Stimulated activated naive CD8-positive, alpha-beta T cell treated with anti-CD3 and anti-CD28 coated beads, Interleukin-15, amount 100 ng/mL, for 72 hours (primary cell): ENCODE data around the gene PLCD1.

Experiments
- ATAC-seq: fragments of 150-1000 bp; cut with Tn5 transposase; 2 replicates; pipeline ENCODE4 v1.10.0; 2021; ENCODE audit warnings: mild to moderate bottlenecking, moderate library complexity
- DNase-seq, 2 donors: peaks; one replicate each; pipeline ENCODE4 v3.0.0; 2021 to 2022
- H3K27ac Mint-ChIP-seq, 2 donors: one replicate each; pipeline ENCODE4 v1.8.0; 2022; ENCODE audit warnings: mild to moderate bottlenecking in 2 of 2, mixed read lengths in 2 of 2, moderate library complexity in 2 of 2
- H3K27me3 Mint-ChIP-seq: one replicate; pipeline ENCODE4 v1.8.0; 2022; ENCODE audit warnings: mixed read lengths
- H3K4me1 Mint-ChIP-seq: one replicate; pipeline ENCODE4 v1.8.0; 2022; ENCODE audit warnings: mild to moderate bottlenecking, mixed read lengths
- H3K4me3 Mint-ChIP-seq, 2 donors: one replicate each; pipeline ENCODE4 v1.8.0; 2022; ENCODE audit warnings: mild to moderate bottlenecking in 2 of 2, mixed read lengths in 2 of 2, moderate library complexity in 1 of 2
- H3K9me3 Mint-ChIP-seq, 2 donors: one replicate each; pipeline ENCODE4 v1.8.0; 2022; ENCODE audit warnings: mixed read lengths in 2 of 2

PLCD1 gene

DNA sequence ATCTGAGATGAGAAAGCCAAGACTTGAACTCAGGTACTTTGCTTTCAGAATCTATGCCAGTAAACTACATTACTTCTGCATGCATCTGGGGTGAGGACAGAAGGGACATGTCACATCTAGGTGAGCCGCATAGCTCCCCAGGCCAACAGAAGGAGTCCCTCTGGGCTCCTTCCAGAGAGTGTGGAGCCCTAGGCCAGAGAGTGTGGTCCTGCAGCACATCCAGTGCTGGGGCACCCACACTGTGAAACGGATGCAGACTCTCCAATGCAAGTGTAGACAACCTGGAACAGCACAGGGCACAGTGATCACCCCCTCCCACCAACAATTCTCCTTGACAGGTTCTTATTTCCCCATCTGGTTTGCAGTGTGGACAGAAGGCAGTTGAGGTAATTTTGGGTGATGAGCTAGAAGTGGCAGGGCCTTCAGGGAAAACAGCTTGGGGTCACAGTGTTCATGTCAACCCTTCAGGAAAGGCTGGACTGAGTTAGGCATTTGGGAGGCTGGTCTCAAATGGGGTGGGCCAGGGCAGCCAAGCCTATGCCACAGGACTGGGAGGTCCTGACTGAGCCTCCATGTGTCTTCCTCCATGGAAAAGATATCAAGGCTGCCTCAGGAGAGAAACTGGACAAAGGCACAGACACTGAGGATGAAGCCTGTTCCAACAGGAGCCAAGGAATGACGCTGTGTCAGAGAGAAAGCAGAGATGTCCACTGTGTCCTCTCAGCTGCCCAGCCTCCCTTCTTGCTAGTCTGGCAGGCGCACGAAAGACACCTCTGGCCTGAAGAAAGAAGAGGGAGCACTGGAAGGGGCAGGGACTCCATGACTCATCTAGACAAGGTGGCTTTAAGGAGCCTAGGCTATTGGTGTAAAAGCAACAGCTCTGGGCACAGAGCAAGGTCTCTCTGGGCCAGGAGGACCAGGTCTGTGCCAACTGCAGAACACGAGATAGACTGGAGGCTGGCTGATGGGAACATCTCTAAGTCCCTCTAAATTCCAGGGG lies 1.7 kb downstream of the PLCD1 start:
- no peaks in the 10 kb centered on the region for H3K9me3 Mint-ChIP-seq
- no peak for ATAC-seq
- H3K4me1 Mint-ChIP-seq = peaks cover 55% of the 10 kb centered on the region
- H3K27me3 Mint-ChIP-seq = peaks cover 50% of the 10 kb centered on the region
- peak overlapping the region in 1 of 2 donors; percentile 51 for H3K27ac Mint-ChIP-seq
- no peak for DNase-seq
- H3K4me3 Mint-ChIP-seq = peak overlapping the region in 1 of 2 donors; percentile 64

DNA sequence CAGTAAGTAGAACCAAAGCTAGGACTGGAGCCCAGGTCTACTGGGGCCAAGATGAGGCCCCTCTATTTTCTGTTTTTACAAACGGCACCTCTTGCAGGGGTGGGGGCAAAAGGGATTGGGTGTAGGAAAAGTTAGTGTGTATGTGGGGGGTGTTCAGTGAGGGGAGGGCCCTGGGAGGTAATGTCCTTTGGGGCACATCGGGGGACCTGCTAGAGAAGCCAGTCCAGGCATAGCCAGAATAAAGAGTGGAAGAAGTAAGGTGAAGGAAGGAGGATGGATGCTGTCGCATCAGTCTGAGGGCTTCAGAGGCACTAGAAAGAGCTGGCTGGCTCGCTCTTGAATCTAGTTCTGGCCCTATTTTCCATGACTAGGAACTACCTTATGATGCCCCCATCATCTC lies 2.6 kb downstream of the PLCD1 start:
- no peak for DNase-seq
- Mint-ChIP-seq H3K27me3 (peaks cover 41% of the 10 kb centered on the region), H3K4me3 (no peak overlapping the region), H3K27ac (no peak overlapping the region), H3K9me3 (no peaks in the 10 kb centered on the region), H3K4me1 (peaks cover 54% of the 10 kb centered on the region)
- ATAC-seq = no peak

DNA sequence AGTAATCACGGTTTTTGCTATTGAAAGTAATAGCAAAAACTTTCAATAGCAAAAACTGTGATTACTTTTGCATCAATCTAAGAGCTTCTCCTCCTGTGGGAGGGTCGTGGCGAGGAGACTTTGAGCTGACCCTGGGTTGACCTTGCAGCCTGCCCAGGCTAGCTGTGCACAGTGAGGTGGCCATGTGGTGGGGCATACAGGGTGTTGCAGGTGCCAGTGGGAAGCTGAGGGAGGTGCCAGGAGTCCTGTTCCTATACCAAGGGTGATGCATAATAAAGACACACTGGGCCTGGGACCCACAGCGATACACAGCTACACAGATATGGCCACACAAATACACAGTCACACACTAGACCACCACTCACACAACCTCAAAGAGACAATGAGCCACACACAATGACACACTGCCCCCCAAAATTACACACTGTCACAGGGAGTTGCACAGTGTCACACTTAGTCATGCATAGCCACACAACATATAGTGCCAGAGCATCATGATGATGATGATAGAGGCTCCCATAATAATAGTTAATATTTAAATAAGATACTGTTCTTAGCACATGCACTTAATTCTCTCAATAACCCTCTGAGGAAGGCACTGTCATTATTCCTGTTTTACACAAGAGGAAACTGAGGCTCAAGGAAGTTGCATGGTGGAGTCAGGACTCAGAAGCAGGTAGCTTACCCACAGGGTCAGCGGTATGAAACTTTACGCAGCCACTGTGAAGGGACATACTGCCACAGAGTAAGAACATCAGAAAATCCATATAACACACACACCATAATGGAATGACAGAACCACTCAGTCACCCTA lies 6.3 kb downstream of the PLCD1 start:
- no peak overlapping the region for H3K27ac Mint-ChIP-seq
- ATAC-seq (no peak), DNase-seq (no peak)
- H3K4me1 Mint-ChIP-seq = peaks cover 38% of the 10 kb centered on the region
- peaks cover 8% of the 10 kb centered on the region for H3K27me3 Mint-ChIP-seq
- no peaks in the 10 kb centered on the region for H3K9me3 Mint-ChIP-seq
- H3K4me3 Mint-ChIP-seq = peak overlapping the region; percentile 85 to 97

DNA sequence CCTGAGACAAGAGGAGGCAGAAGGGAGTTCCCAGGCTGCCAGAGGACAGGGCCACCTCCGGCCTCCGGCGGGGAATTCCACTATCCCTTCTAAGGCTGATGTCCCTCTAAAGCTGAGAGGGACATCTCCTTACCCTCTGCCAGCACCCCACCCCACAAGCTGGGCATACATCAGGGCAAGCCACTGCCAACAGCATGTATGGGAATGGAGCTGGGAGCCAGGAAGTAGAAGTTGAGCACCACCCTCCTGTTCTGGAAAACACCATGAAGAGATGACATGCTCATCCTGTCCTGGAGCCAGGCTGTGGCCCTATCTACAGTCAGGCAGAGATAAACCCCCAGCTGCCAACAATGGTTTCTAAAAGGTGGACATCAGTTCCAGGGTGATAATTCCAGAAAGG lies 7.1 kb downstream of the PLCD1 start:
- no peak for DNase-seq

DNA sequence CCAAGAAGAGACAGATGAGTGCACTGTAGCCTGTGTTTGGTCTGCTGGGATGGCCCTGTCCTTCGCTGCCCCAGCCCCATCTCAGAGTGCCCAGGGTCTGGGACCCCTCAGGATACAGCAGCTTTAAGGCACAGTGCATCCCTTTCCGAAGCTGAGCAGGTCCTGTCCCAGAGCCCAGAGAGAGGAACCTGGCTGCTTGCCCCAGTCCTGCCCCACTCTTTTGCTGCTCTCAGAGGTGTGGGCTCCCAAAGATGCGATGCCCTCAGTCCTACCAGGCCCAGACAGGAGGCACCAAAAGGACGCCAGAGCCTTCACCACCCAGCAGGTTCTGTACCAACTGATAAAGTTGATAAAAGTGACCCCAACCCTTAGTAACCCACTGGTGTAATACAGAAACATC lies 8.2 kb downstream of the PLCD1 start:
- Mint-ChIP-seq H3K9me3 (peaks cover 0 to 5% of the 10 kb centered on the region in 2 donors), H3K27ac (no peak overlapping the region), H3K27me3 (no peaks in the 10 kb centered on the region), H3K4me3 (no peak overlapping the region), H3K4me1 (peaks cover 38% of the 10 kb centered on the region)
- ATAC-seq = no peak
- no peak for DNase-seq

More for the DNA sequence above, 7.1 kb downstream of the PLCD1 start:
- H3K4me1 Mint-ChIP-seq = peaks cover 38% of the 10 kb centered on the region
- no peak overlapping the region for H3K27ac Mint-ChIP-seq
- H3K4me3 Mint-ChIP-seq = no peak overlapping the region
- no peak for ATAC-seq
- peaks cover under 1% of the 10 kb centered on the region for H3K27me3 Mint-ChIP-seq
- no peaks in the 10 kb centered on the region for H3K9me3 Mint-ChIP-seq

DNA sequence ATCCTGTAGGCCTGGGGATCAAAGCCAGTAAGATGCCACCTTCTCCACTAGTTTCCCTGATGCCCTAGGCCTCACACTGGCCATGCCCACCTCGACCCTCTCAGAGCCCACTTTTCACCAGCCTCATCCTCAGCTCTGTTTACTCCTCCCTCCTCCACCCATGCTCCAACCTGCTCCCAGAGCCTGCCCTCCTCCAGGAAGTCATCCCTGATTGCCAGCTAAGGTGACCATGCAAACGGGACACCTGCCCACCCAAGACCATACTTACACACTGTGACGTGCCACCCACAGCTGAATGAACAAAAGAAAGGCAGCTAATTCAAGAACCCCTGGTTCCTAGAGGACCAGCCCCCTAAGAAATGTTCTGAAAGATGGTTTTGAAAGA lies 9.1 kb downstream of the PLCD1 start:
- Mint-ChIP-seq H3K4me3 (no peak overlapping the region), H3K27ac (no peak overlapping the region), H3K27me3 (no peaks in the 10 kb centered on the region), H3K4me1 (peaks cover 30% of the 10 kb centered on the region), H3K9me3 (peaks cover 0 to 5% of the 10 kb centered on the region in 2 donors)
- DNase-seq (no peak), ATAC-seq (no peak)

DNA sequence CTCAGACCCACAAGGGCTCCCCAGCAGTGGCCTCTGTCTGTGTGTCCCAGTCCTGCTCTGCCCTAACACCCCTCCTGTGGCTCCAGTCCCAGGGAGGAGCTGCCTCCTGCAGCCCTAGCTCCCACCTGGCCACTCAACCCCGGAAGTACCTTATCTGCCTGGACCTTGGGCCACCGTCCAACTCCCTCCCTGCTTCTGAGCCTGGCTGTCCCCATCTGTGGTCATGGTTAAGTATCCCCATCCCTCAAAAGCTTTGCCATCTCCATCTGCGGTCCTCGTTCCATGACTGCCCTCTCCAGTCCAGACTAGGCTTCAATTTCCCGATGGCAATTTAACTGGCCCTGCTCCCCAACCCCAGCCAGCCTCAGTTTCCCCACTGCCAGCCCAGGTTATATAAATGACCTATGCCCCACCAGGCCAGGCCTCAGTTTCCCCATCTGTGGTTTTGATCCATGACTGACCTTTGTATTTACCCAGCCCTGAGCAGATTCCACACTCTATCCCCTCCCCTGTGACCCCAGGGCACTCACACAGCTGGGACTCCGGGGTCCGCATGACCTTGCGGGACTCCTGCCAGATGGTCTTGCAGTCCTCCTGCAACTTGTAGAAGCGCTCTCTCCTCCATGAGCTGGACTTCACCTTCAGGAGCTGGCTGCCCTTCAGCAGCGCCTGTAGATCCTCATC lies 9.6 kb downstream of the PLCD1 start:
- ATAC-seq = no peak
- H3K27me3 Mint-ChIP-seq = no peaks in the 10 kb centered on the region
- H3K9me3 Mint-ChIP-seq = peaks cover 0 to 5% of the 10 kb centered on the region in 2 donors
- H3K27ac Mint-ChIP-seq = no peak overlapping the region
- H3K4me1 Mint-ChIP-seq = peaks cover 26% of the 10 kb centered on the region
- no peak for DNase-seq
- no peak overlapping the region for H3K4me3 Mint-ChIP-seq

DNA sequence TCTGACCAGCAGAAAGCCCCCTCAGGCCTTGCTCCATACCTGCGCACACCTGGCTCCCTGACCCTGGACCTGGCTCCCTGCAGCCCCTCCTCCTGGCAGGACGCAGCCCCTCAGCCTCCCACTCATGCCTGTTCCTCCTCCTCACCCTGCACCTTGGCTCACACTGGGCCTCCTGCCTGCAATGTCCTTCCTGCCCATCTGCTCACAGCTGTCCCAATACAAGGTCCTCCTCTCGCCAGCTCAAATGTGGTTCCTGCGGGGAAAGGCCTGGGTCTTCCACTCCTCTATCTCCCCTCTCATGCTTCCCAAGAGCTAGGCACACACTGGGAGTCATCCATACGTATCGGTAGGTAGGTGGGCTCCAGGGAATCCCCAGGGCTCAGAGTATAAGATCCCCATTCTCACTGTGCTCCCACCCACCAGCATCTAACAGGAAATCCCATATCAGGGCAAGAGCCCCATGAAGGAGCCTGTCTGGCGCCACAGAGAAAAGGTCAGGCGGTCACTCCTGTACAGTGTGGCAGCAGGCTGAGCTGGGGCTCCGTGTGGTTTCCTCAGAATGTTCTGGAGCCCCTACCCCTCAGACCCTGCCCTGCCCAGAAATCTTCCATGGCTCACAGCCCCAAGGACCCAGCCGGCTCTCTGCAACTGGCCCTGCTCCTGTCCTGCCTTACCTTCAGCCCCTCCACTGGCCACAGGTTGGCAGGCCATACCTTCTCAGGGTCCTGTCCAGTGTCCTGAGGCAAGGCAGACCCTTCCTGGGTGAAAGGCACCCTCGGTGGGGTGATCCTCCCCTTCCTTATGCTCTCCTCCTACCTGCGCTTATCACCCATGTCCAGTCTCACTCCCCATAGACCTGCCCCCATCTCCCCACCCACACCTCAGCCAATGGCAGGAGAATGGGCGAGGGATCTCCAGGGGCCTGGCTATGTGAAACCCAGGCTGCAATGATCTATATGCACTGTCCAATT lies 10.9 kb downstream of the PLCD1 start:
- no peak for ATAC-seq
- H3K4me1 Mint-ChIP-seq = peaks cover 14% of the 10 kb centered on the region
- H3K9me3 Mint-ChIP-seq = peaks cover 0 to 5% of the 10 kb centered on the region in 2 donors
- H3K27me3 Mint-ChIP-seq = no peaks in the 10 kb centered on the region
- no peak overlapping the region for H3K4me3 Mint-ChIP-seq
- DNase-seq = no peak
- H3K27ac Mint-ChIP-seq = peak overlapping the region; percentile 16 to 23

DNA sequence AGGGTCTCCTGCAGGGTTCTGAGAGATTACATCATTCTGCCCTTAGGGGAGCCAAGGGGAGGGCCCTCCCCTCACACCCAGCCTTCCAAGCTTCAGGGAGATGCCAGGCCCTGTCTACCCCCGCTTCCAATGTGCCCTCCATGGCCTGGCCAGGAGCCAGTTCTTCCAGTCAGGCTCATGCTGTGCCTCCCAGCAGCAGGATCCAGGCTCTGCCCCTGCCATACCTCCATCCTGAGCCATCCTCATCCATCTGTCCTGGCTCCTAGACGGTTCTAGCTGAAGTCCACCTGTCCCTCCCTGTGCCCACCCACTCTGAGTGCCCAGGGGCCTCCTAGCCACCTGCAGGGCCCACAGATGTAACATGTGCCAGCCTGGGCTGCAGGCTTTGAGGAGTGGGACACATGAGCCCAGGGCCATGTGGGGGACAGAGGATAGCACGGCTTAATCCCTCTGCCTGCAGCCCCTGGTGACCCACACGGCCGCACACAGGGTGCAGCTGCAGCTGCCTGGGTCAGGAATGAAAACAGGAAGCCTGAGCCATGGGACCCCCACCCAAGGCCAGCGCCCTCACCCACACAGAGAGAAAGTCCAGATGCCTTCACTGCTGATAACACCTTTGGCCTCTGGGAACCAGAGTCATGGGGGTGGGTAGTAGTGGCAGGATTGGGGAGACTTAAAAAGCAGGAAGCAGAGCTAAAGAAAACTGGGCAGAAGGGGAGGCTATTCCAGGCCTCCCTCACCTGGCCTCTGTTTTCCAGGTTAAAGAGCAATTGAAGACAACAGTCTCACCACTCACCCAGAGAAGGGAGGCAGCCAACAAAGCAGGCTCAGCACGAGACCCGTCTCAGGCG lies 11.8 kb downstream of the PLCD1 start:
- Mint-ChIP-seq H3K27ac (no peak overlapping the region), H3K27me3 (no peaks in the 10 kb centered on the region), H3K4me1 (peaks cover 5% of the 10 kb centered on the region), H3K9me3 (peaks cover 0 to 5% of the 10 kb centered on the region in 2 donors), H3K4me3 (no peak overlapping the region)
- DNase-seq (no peak), ATAC-seq (peak; percentile 8)

DNA sequence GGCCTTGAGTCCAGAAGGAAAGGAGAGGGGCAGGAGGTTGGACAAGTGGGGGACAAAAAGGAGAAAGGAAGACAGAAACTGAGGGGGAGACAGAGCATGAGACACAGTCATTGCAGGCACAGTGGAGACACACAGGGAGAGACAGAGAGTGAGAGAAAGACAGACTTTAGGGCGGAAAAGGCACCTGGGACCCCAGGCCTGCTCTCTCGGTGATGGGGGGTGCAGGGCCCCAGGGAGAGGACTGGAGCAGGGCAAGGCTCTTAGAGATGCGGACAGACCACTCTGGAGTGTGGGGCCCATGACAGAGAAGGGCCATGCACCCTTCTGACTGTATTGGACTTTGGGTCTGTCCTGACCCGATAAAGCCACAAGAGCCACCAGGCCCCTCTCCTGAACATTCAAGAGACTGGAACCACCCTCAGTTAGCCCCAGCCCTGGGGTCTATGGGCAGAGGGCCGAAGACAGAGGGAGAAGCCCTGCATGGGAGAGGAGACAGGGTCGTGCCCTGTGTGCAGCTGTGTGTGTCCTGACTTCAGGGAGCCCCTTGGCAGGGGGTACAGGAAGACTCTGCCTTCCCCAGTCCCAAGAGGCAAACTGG lies 12.5 kb downstream of the PLCD1 start:
- Mint-ChIP-seq H3K9me3 (peaks cover 0 to 5% of the 10 kb centered on the region in 2 donors), H3K4me1 (peaks cover 5% of the 10 kb centered on the region), H3K4me3 (no peak overlapping the region), H3K27ac (no peak overlapping the region), H3K27me3 (no peaks in the 10 kb centered on the region)
- ATAC-seq (peak; percentile 9), DNase-seq (no peak)

DNA sequence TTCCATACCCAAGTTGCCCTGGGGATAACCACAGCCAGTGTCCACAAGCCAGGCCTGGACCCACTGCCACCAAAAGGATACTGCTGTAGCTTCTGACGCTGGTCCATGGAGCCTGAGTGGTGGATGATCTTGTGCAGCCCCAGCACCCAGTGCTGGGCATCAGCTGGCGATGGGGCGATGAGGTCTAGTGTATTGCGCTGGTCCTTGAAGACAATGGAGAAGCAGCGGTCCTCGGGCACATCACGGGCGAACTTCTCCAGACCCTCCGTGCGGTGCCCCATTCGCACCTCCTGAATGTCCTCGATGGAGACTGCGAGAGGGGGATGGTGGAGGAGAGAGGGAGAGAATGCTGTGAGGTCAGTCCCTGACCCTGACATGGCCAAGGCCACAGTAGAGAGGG lies 13.0 kb downstream of the PLCD1 start:
- no peaks in the 10 kb centered on the region for H3K27me3 Mint-ChIP-seq
- peaks cover 0 to 5% of the 10 kb centered on the region in 2 donors for H3K9me3 Mint-ChIP-seq
- ATAC-seq = no peak
- DNase-seq = no peak
- no peak overlapping the region for H3K27ac Mint-ChIP-seq
- peaks cover 5% of the 10 kb centered on the region for H3K4me1 Mint-ChIP-seq
- H3K4me3 Mint-ChIP-seq = no peak overlapping the region

DNA sequence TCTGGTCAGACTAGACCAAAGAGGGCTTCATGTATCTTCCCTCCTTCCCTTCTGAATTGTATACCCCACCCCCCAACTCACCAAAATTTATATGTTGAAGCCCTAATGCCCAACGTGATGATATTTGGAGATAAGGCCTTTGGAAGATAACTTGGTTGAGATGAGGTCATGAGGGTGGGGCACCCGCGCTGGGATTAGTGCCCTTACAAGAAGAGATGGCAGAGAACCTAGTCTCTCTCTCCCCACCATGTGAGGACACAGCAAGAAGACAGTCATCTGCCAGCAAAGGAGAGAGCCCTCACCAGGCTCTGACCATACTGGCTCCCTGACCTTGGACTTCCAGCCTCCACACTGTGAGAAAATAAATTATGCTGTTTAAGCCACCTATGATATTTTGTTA lies 13.5 kb downstream of the PLCD1 start:
- no peak overlapping the region for H3K27ac Mint-ChIP-seq
- no peaks in the 10 kb centered on the region for H3K27me3 Mint-ChIP-seq
- no peak overlapping the region for H3K4me3 Mint-ChIP-seq
- DNase-seq (no peak), ATAC-seq (no peak)
- peaks cover 0 to 5% of the 10 kb centered on the region in 2 donors for H3K9me3 Mint-ChIP-seq
- H3K4me1 Mint-ChIP-seq = peaks cover 2% of the 10 kb centered on the region

DNA sequence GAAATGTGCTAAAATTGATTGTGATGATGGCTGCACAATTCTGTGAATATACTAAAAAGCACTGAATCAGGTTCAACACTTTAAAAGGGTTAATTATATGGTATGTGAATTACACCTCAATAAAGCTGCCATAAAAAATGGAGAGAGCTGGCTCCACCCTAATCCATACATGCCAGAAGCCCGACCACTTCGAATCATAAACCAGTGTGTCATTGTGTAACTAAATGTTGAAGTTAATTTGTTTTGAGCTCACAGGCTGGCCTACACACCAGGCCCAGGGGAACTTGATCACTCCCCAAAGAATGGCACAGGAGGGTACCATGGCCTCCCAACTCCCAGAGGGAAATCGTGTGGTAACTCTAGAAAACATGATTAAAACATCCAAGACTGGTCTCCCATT lies 14.0 kb downstream of the PLCD1 start:
- Mint-ChIP-seq H3K9me3 (peaks cover 0 to 5% of the 10 kb centered on the region in 2 donors), H3K27ac (no peak overlapping the region), H3K4me1 (no peaks in the 10 kb centered on the region), H3K4me3 (no peak overlapping the region), H3K27me3 (no peaks in the 10 kb centered on the region)
- DNase-seq (no peak), ATAC-seq (no peak)
